Natural killer cell (primary cell): ENCODE results near the gene PDZD7. TPM values are rescaled to one million over a fixed set of nuclear protein-coding genes. Genes with fewer than 3 reads are reported as not detected.

Source experiments
- ATAC-seq, 3 donors: fragments of 150-1000 bp in 2 of 3; fragments of 200-7000 bp in 1 of 3; cut with Tn5 transposase; 1 replicate in 1 of 3; 2 replicates in 2 of 3; pipeline ENCODE4 v1.10.0; 2021; ENCODE audit warnings: mild to moderate bottlenecking in 2 of 3, moderate library complexity in 2 of 3
- DNase-seq, 2 donors: peaks; one replicate each; pipeline versions ENCODE4 v3.0.0 to v3.0.0-alpha.2; 2013 to 2021; ENCODE audit warnings: mixed read lengths in 1 of 2
- H3K27ac ChIP-seq: one replicate; pipeline ENCODE4 v1.5.1; 2013; ENCODE audit warnings: mild to moderate bottlenecking, low read length
- H3K27me3 ChIP-seq: one replicate; pipeline ENCODE4 v1.6.1; 2013; ENCODE audit warnings: low read length; ENCODE audit not compliant: control insufficient read depth, insufficient read depth
- H3K36me3 ChIP-seq: one replicate; pipeline ENCODE4 v1.6.1; 2013; ENCODE audit warnings: low read length; ENCODE audit not compliant: control insufficient read depth, insufficient read depth
- H3K4me1 ChIP-seq: one replicate; pipeline ENCODE4 v1.6.1; 2013; ENCODE audit warnings: low read length; ENCODE audit not compliant: control insufficient read depth, insufficient read depth
- H3K4me3 ChIP-seq: one replicate; pipeline ENCODE4 v1.5.1; 2013; ENCODE audit warnings: low read length
- H3K9me3 ChIP-seq: one replicate; pipeline ENCODE4 v1.6.1; 2013; ENCODE audit warnings: low read length; ENCODE audit not compliant: control insufficient read depth, insufficient read depth
- H3K27ac Mint-ChIP-seq, 2 donors: one replicate each; pipeline ENCODE4 v1.8.0; 2022; ENCODE audit warnings: mild to moderate bottlenecking in 2 of 2, mixed read lengths in 2 of 2, moderate library complexity in 1 of 2
- H3K27me3 Mint-ChIP-seq, 2 donors: one replicate each; pipeline ENCODE4 v1.8.0; 2022; ENCODE audit warnings: low read depth in 2 of 2, mixed read lengths in 2 of 2
- H3K36me3 Mint-ChIP-seq: one replicate; pipeline ENCODE4 v1.8.0; 2022; ENCODE audit warnings: mixed read lengths
- H3K4me1 Mint-ChIP-seq, 2 donors: one replicate each; pipeline ENCODE4 v1.8.0; 2022; ENCODE audit warnings: mixed read lengths in 2 of 2
- H3K4me3 Mint-ChIP-seq: one replicate; pipeline ENCODE4 v1.8.0; 2022; ENCODE audit warnings: mild to moderate bottlenecking, moderate library complexity, mixed read lengths
- H3K9me3 Mint-ChIP-seq, 2 donors: one replicate each; pipeline ENCODE4 v1.8.0; 2022; ENCODE audit warnings: mixed read lengths in 2 of 2
- WGBS: methylation state at CpG from one replicate; pipeline ENCODE4 v1.1.7; 2013; ENCODE audit warnings: missing lambda C conversion rate; ENCODE audit not compliant: insufficient coverage; 5-methylcytosine and 5-hydroxymethylcytosine counted together
- intact Hi-C: fragments of 100-400 bp; cut with micrococcal nuclease; formaldehyde crosslinking; loops from one replicate; pipeline ENCODE4 v1.14.2; 2022
- total RNA-seq, 4 donors: library from RNA; stranded (reverse); fragments of 120-200 nt in 1 of 4; gene quantifications; one replicate each; pipeline versions ENCODE4 v1.2.3 to v1.2.4, GENCODE V29; 2013 to 2022
- TF ChIP-seq, protein P1 (sequence below): fragments of 200-600 bp; IDR thresholded peaks from one replicate; pipeline ENCODE4 v1.8.0; 2022; ENCODE audit warnings: antibody characterized with exemption

PDZD7 gene
- total RNA-seq, 3 donors from 2014 or later (not counting 1 experiment from before 2014, with no cell fraction given), result 0.35 to 1.2 (median 0.52) TPM

DNA sequence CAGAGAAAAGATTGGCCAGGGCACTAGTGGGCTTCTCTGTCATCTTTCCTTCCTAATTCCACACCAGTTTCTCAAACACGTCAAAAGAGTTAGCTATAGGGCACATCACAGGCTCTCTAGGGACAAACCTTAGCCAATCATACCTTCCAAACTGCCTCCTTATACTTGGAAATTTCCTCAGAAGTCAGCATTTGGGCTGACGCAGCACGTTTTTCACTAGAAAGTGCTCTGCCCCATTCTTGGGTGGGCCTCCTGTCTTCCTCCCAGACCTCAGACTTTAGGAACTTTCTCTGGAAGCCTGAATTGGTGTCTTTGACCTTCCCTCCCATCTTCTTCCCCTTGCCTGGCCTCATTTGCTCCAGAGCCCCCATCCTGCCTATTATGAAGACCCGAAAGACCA, 11.2 kb upstream of the PDZD7 start:
- Histone ChIP-seq H3K4me1 (peaks cover 18% of the 10 kb centered on the region), H3K4me3 (no peak overlapping the region), H3K36me3 (peaks cover 21% of the 10 kb centered on the region), H3K9me3 (no peaks in the 10 kb centered on the region), H3K27ac (peak overlapping the region; percentile 64), H3K27me3 (peaks cover 6% of the 10 kb centered on the region)
- no peak for DNase-seq
- Mint-ChIP-seq H3K9me3 (no peaks in the 10 kb centered on the region), H3K4me3 (peak overlapping the region; percentile 95), H3K27ac (peak overlapping the region; percentile 89 to 97), H3K36me3 (peaks cover 14% of the 10 kb centered on the region), H3K4me1 (peaks cover 25 to 29% of the 10 kb centered on the region in 2 donors), H3K27me3 (peaks cover 10 to 13% of the 10 kb centered on the region in 2 donors)
- intact Hi-C loops, result loop anchor here (2.0 kb wide), 2 partner anchors 19 to 101 kb away; partner anchors contain the start of gene KAZALD1
- ATAC-seq, result no peak
- WGBS, result 91% methylated on average over 3 of the region's 4 CpGs
- TF ChIP-seq, protein P1, sequence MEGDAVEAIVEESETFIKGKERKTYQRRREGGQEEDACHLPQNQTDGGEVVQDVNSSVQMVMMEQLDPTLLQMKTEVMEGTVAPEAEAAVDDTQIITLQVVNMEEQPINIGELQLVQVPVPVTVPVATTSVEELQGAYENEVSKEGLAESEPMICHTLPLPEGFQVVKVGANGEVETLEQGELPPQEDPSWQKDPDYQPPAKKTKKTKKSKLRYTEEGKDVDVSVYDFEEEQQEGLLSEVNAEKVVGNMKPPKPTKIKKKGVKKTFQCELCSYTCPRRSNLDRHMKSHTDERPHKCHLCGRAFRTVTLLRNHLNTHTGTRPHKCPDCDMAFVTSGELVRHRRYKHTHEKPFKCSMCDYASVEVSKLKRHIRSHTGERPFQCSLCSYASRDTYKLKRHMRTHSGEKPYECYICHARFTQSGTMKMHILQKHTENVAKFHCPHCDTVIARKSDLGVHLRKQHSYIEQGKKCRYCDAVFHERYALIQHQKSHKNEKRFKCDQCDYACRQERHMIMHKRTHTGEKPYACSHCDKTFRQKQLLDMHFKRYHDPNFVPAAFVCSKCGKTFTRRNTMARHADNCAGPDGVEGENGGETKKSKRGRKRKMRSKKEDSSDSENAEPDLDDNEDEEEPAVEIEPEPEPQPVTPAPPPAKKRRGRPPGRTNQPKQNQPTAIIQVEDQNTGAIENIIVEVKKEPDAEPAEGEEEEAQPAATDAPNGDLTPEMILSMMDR, result no peak

DNA sequence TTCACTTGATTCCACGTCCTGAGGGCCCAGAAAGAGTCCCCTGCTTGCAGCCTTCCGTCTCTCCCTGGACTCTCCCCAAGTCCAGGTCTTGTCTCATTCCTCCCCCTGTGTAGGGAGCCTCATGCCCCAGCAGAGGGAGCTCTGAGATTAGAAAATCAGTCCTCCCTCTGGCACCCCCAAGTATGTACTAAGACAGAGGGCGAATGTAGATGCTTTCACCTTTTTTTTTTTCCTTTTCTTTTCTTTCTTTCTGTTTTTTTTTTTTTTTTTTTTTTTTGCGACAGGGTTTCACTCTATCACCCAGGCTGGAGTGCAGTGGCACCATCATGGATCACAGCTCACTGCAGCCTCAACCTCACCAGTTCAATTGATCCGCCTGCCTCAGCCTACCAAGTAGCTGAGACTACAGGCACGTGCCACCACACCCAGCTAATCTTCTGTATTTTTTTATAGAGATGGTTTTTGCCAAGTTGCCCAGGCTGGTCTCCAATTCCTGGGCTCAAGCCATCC, 10.4 kb upstream of the PDZD7 start:
- H3K4me3 ChIP-seq, result no peak overlapping the region
- intact Hi-C loops, result loop anchor here (1.0 kb wide), 1 partner anchor 27 kb away; no protein-coding TSS in a partner anchor
- H3K9me3 Mint-ChIP-seq, result no peaks in the 10 kb centered on the region

DNA sequence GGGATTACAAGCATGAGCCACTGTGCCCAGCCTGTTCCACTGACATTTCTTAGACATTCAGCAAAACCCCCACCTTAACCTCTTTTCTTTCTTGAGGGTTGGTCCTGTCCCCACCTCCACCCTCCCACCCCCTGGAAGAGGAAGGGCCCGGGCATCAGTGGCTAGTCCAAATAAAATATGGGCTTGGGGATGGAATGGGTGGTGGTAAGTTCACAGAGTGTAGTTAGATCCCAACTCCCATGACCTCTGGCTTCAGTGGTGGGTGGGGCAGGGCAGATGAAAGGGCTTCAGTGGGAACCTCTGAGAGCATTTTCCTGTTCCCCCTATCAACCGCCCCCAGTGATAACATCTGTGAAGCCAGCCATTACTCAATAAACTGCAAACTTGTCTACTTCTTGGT, 9.9 kb upstream of the PDZD7 start:
- Histone ChIP-seq H3K9me3 (no peaks in the 10 kb centered on the region), H3K4me3 (no peak overlapping the region), H3K36me3 (peaks cover 34% of the 10 kb centered on the region), H3K4me1 (peaks cover 18% of the 10 kb centered on the region), H3K27me3 (peaks cover 5% of the 10 kb centered on the region), H3K27ac (no peak overlapping the region)
- WGBS, result 20% methylated on average over 1 of the region's 2 CpGs
- TF ChIP-seq, protein P1, result no peak
- ATAC-seq (no peak), DNase-seq (no peak)
- Mint-ChIP-seq H3K27me3 (no peaks in the 10 kb centered on the region), H3K9me3 (no peaks in the 10 kb centered on the region), H3K27ac (peak overlapping the region; percentile 51 to 89), H3K4me3 (no peak overlapping the region), H3K36me3 (peaks cover 14% of the 10 kb centered on the region), H3K4me1 (peaks cover 25 to 29% of the 10 kb centered on the region in 2 donors)
- intact Hi-C loops, result loop anchor here (1.0 kb wide), 1 partner anchor 27 kb away; no protein-coding TSS in a partner anchor

More for the DNA sequence above, 10.4 kb upstream of the PDZD7 start:
- H3K27ac Mint-ChIP-seq, result peak overlapping the region; percentile 51 to 89
- H3K36me3 ChIP-seq, result peaks cover 29% of the 10 kb centered on the region
- no peaks in the 10 kb centered on the region for H3K9me3 ChIP-seq
- WGBS, result 26% methylated on average over 4 of the region's 6 CpGs
- peak; percentile 87 for ATAC-seq
- peaks cover 25 to 29% of the 10 kb centered on the region in 2 donors for H3K4me1 Mint-ChIP-seq
- H3K4me1 ChIP-seq, result peaks cover 18% of the 10 kb centered on the region
- peaks cover 2 to 4% of the 10 kb centered on the region in 2 donors for H3K27me3 Mint-ChIP-seq
- peaks cover 14% of the 10 kb centered on the region for H3K36me3 Mint-ChIP-seq
- peak; percentile 65 to 88 for DNase-seq
- H3K27ac ChIP-seq, result no peak overlapping the region
- TF ChIP-seq, protein P1, result peak; percentile 78
- H3K27me3 ChIP-seq, result peaks cover 5% of the 10 kb centered on the region
- no peak overlapping the region for H3K4me3 Mint-ChIP-seq

DNA sequence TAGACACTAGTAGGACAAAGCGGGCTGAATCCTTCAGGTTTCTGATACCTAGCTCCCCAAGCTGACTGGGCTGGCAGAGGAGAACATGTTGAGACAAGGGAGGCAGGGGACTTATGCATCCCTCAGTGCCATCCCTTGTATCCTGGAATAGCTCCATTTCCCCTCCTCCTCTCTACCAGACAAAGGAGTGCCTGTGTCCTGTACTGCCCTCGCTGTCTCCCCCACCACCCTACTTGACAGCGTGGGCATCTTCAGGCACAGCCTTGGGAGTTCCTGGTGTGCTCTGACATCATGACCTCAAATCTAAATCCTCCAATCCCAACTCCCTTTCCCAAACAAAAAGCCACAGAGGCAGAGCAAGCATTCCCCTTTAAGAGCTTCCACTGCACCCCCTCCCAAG, 9.1 kb upstream of the PDZD7 start:
- Histone ChIP-seq H3K36me3 (peaks cover 41% of the 10 kb centered on the region), H3K9me3 (no peaks in the 10 kb centered on the region), H3K27ac (no peak overlapping the region), H3K4me3 (no peak overlapping the region), H3K27me3 (peaks cover 2% of the 10 kb centered on the region), H3K4me1 (peaks cover 18% of the 10 kb centered on the region)
- TF ChIP-seq, protein P1, result no peak
- H3K4me3 Mint-ChIP-seq, result no peak overlapping the region
- intact Hi-C loops, result no loop called here
- DNase-seq (no peak), ATAC-seq (no peak)
- H3K4me1 Mint-ChIP-seq, result peaks cover 25 to 29% of the 10 kb centered on the region in 2 donors
- no peaks in the 10 kb centered on the region for H3K27me3 Mint-ChIP-seq
- no peaks in the 10 kb centered on the region for H3K9me3 Mint-ChIP-seq
- peaks cover 14% of the 10 kb centered on the region for H3K36me3 Mint-ChIP-seq
- WGBS, result 97% methylated on average over 3 of the region's 3 CpGs
- H3K27ac Mint-ChIP-seq, result no peak overlapping the region
